Parathyroid adenoma (tissue), 2 donors: ENCODE measurements around the gene MARF1.

Experiments used
- H2AFZ ChIP-seq: fragments of 300-600 bp; sonication (generic); one replicate; pipeline ENCODE4 v1.7.0; 2017; ENCODE audit warnings: antibody characterized with exemption, mild to moderate bottlenecking
- H3K27ac ChIP-seq: fragments of 300-600 bp; sonication (generic); one replicate; pipeline ENCODE4 v1.7.0; 2017
- H3K27me3 ChIP-seq: fragments of 300-600 bp; sonication (generic); one replicate; pipeline ENCODE4 v1.7.0; 2017; ENCODE audit warnings: low read length; ENCODE audit not compliant: control insufficient read depth, insufficient read depth
- H3K36me3 ChIP-seq: fragments of 300-600 bp; sonication (generic); one replicate; pipeline ENCODE4 v1.7.0; 2017; ENCODE audit warnings: low read length; ENCODE audit not compliant: control insufficient read depth, insufficient read depth
- H3K4me1 ChIP-seq: fragments of 300-600 bp; sonication (generic); one replicate; pipeline ENCODE4 v1.7.0; 2017; ENCODE audit warnings: control low read depth
- H3K4me2 ChIP-seq: fragments of 300-600 bp; sonication (generic); one replicate; pipeline ENCODE4 v1.7.0; 2017; ENCODE audit warnings: low read length
- H3K4me3 ChIP-seq: fragments of 300-600 bp; sonication (generic); one replicate; pipeline ENCODE4 v1.7.0; 2017; ENCODE audit warnings: low read depth, low read length
- H3K79me2 ChIP-seq: fragments of 300-600 bp; sonication (generic); one replicate; pipeline ENCODE4 v1.7.0; 2017; ENCODE audit warnings: control low read depth
- H3K9ac ChIP-seq: fragments of 300-600 bp; sonication (generic); one replicate; pipeline ENCODE4 v1.7.0; 2017; ENCODE audit warnings: mild to moderate bottlenecking
- H3K9me3 ChIP-seq: fragments of 300-600 bp; sonication (generic); one replicate; pipeline ENCODE4 v1.7.0; 2017; ENCODE audit warnings: low read length; ENCODE audit not compliant: control insufficient read depth
- TF ChIP-seq, protein P1 (sequence below): fragments of 300-600 bp; sonication (generic); IDR thresholded peaks from one replicate; pipeline ENCODE4 v1.7.0; 2017; ENCODE audit warnings: antibody characterized with exemption, mild to moderate bottlenecking
- donor health status: primary hyperparathyroidism.

Gene MARF1

DNA sequence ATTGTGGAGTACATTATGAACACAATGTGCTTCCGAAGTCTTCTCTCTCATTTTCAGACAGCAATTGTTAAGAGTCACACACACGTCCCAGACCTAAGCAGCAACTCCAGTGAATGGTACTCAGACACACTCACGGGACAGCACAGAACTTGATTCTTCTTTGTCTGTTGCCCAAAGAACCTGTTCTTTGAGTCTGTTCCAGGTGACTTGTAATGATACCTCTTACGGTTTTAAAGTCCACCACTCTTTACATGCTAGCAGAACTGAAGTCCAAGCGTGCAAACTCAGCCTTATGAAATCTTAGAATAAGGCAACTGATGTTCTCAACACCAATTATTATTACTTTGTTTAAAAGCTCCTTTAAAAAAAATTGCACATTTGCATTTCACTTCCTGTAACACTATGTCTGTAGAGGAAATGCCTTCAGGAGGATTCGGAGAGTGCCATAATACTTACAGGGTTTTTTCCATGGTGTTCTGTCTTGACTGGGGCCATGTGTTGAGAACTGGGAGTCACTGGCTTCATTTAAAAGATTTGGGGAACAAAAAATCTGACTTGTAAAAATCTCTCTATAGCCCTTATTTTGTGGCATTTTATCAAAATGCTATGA lies 48.1 kb downstream of the MARF1 start:
- TF ChIP-seq, protein P1, sequence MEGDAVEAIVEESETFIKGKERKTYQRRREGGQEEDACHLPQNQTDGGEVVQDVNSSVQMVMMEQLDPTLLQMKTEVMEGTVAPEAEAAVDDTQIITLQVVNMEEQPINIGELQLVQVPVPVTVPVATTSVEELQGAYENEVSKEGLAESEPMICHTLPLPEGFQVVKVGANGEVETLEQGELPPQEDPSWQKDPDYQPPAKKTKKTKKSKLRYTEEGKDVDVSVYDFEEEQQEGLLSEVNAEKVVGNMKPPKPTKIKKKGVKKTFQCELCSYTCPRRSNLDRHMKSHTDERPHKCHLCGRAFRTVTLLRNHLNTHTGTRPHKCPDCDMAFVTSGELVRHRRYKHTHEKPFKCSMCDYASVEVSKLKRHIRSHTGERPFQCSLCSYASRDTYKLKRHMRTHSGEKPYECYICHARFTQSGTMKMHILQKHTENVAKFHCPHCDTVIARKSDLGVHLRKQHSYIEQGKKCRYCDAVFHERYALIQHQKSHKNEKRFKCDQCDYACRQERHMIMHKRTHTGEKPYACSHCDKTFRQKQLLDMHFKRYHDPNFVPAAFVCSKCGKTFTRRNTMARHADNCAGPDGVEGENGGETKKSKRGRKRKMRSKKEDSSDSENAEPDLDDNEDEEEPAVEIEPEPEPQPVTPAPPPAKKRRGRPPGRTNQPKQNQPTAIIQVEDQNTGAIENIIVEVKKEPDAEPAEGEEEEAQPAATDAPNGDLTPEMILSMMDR, result no peak
- Histone ChIP-seq H3K27ac (no peak overlapping the region), H3K4me2 (no peak overlapping the region), H3K79me2 (no peaks in the 10 kb centered on the region), H3K4me3 (no peak overlapping the region), H3K4me1 (no peaks in the 10 kb centered on the region), H3K9me3 (no peaks in the 10 kb centered on the region), H2AFZ (no peak overlapping the region), H3K36me3 (no peaks in the 10 kb centered on the region), H3K27me3 (no peaks in the 10 kb centered on the region), H3K9ac (no peak overlapping the region)

DNA sequence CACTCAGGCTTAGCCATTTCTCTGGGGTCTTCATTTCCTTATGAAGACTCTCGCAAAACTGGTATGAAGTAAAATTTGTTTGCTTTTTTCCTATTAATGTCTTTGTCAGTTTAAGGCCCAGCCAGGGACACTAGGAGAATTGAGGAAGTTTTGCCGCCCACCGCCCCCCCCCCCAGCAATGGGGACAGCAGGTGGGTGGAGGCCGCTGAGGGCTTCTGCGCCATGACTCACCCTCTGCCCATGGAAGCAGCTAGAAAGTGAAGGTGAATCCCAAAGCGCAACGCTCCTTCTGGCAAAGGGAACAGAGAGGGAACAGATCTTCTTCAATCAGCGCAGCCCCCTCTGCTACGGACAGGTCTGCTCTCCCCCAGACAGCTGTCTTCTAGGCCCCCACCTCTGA lies 49.7 kb downstream of the MARF1 start:
- Histone ChIP-seq H3K79me2 (no peaks in the 10 kb centered on the region), H3K4me2 (no peak overlapping the region), H3K4me1 (no peaks in the 10 kb centered on the region), H3K27ac (no peak overlapping the region), H3K36me3 (no peaks in the 10 kb centered on the region), H3K9me3 (no peaks in the 10 kb centered on the region), H3K27me3 (no peaks in the 10 kb centered on the region), H3K9ac (no peak overlapping the region), H3K4me3 (no peak overlapping the region), H2AFZ (no peak overlapping the region)
- TF ChIP-seq, protein P1, result no peak

DNA sequence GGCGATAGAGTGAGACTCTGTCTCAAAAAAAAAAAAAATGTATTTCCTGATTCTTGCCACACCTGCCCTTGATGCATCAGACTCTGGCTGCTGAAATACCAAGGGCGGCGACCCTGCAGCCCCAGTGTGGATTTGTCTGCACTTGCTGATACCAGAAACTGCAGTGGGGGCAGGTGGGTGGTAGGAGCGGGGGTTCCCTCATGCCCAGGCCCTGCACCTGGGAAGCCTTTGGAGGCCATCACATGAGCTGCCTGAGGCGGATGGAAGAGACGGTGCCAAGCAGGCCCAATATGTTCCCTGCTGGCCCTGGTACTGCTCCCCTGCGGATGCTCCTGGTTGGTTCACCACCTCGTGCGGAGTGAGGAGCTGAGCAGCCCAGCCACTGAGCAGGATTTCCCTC lies 50.6 kb downstream of the MARF1 start:
- Histone ChIP-seq H3K36me3 (no peaks in the 10 kb centered on the region), H3K4me3 (no peak overlapping the region), H3K4me2 (no peak overlapping the region), H3K9me3 (no peaks in the 10 kb centered on the region), H3K79me2 (no peaks in the 10 kb centered on the region), H3K9ac (no peak overlapping the region), H3K4me1 (no peaks in the 10 kb centered on the region), H3K27ac (no peak overlapping the region), H2AFZ (no peak overlapping the region), H3K27me3 (no peaks in the 10 kb centered on the region)
- TF ChIP-seq, protein P1, result no peak

DNA sequence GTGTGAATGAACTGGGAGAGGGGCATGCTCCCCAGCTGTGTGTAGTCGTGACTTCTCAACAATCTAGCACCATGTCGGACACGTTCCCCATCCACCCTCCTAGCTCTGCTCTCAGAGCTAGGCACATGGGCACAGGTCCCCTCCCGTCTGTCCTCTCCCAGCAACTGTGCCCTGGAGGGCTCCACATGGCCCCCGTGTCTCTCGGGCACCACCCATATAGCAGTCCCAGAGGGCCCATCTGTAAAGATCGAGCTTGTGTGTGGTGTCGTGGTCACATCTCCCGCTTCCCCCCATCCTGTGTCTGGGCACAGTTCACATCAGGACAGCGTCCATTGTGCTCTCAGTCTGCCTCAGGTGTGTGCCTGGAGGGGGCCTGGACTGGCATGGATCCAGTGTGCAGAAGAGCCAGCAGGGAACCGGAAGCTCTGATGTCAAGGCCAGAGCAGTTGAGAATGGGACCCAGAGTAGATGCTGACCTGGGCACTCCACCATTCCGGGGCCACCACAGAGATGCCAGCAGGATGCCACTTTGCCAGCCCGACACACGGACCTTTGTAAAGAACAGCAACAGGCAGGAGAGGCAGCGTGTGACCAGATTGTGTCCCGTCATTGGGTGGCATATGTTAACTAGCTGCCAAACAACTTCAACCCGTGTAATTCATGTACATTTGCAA lies 55.7 kb downstream of the MARF1 start:
- Histone ChIP-seq H3K4me2 (no peak overlapping the region), H3K4me1 (no peaks in the 10 kb centered on the region), H3K27me3 (no peaks in the 10 kb centered on the region), H3K9ac (no peak overlapping the region), H3K27ac (no peak overlapping the region), H2AFZ (no peak overlapping the region), H3K4me3 (no peak overlapping the region), H3K79me2 (no peaks in the 10 kb centered on the region), H3K9me3 (no peaks in the 10 kb centered on the region), H3K36me3 (no peaks in the 10 kb centered on the region)
- TF ChIP-seq, protein P1, result no peak

DNA sequence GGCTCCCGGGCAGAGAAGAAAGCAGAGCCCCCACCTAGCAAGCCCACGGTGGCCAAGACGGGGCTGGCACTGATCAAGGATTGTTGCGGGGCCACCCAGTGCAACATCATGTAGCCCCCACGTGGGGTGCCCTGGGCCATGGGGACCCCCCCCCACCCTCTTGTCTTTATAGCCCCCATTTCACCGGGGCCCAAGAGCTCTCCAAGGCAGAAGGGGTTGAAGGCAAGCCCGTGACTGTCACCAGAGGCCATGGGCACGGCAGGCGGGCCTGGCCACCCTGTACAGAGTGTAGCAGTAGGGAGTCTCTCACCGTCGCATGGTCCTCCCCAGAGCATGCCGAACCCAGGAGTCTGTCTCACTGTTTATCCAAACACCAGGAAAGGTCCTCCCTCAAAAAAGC lies 56.2 kb downstream of the MARF1 start:
- Histone ChIP-seq H3K27me3 (no peaks in the 10 kb centered on the region), H3K4me3 (no peak overlapping the region), H2AFZ (no peak overlapping the region), H3K9me3 (no peaks in the 10 kb centered on the region), H3K79me2 (no peaks in the 10 kb centered on the region), H3K9ac (no peak overlapping the region), H3K4me1 (no peaks in the 10 kb centered on the region), H3K27ac (no peak overlapping the region), H3K36me3 (no peaks in the 10 kb centered on the region), H3K4me2 (no peak overlapping the region)
- TF ChIP-seq, protein P1, result no peak
